ENCODE measurements around the gene RAPGEF2.

- TF ChIP-seq, protein P1, sequence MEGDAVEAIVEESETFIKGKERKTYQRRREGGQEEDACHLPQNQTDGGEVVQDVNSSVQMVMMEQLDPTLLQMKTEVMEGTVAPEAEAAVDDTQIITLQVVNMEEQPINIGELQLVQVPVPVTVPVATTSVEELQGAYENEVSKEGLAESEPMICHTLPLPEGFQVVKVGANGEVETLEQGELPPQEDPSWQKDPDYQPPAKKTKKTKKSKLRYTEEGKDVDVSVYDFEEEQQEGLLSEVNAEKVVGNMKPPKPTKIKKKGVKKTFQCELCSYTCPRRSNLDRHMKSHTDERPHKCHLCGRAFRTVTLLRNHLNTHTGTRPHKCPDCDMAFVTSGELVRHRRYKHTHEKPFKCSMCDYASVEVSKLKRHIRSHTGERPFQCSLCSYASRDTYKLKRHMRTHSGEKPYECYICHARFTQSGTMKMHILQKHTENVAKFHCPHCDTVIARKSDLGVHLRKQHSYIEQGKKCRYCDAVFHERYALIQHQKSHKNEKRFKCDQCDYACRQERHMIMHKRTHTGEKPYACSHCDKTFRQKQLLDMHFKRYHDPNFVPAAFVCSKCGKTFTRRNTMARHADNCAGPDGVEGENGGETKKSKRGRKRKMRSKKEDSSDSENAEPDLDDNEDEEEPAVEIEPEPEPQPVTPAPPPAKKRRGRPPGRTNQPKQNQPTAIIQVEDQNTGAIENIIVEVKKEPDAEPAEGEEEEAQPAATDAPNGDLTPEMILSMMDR (IDR thresholded peaks at IDR 0.05): no peak
- TF ChIP-seq ZFX (IDR thresholded peaks at IDR 0.05; ENCODE audit: borderline replicate concordance): no peak
These were observed 242.0 kb downstream of the RAPGEF2 start for GRCh38 chr4:159344877-159345276.

All from 22Rv1 (cell line).